Measurements from ENCODE around the gene ROR1. TPM values are rescaled to one million over a fixed set of nuclear protein-coding genes. Genes with fewer than 3 reads are reported as not detected.

ROR1 gene
- total RNA-seq, 1 donor from 2014 or later: 30.3 TPM

DNA sequence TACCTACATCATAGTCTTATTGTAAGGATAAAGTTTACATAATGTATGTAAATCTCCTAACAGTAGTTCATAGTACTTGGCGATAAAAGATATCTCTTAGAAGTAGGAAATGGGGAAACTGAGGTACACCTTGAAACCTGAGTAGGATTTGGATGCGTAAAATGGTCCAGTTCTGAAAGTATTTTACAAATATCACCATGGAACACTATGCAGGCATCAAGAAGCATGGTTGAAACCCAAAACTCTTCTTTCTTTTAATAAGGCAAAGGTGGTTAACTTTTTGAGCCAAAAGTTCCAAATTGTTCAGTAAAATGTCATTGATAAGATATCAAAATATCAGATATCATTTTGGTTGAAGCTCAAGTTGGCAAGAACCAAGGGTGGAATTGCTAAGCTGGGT, 46.0 kb downstream of the ROR1 start:
- H3K27ac Mint-ChIP-seq: no peak overlapping the region
- H4K20me1 ChIP-seq (ENCODE audit: low read depth): peaks cover 5% of the 10 kb centered on the region
- no peaks in the 10 kb centered on the region for H3K27me3 ChIP-seq
- H3K4me3 ChIP-seq: no peak overlapping the region
- peaks cover 20% of the 10 kb centered on the region for H3K4me1 Mint-ChIP-seq
- H3K36me3 ChIP-seq: no peaks in the 10 kb centered on the region
- H3K9me3 Mint-ChIP-seq: peaks cover 21% of the 10 kb centered on the region
- no peak overlapping the region for H3K4me2 ChIP-seq
- no peaks in the 10 kb centered on the region for H3K9me3 ChIP-seq (ENCODE audit: low read depth)
- peaks cover 3% of the 10 kb centered on the region for H3K27me3 Mint-ChIP-seq (ENCODE audit: insufficient read depth, low read depth)
- no peak overlapping the region for H2AFZ ChIP-seq (replicated peaks)
- peaks cover 15% of the 10 kb centered on the region for H3K36me3 Mint-ChIP-seq
- H3K79me2 ChIP-seq (ENCODE audit: low read depth): peaks cover 100% of the 10 kb centered on the region
- peaks cover 9% of the 10 kb centered on the region for H3F3A ChIP-seq (ENCODE audit: low read depth)
- H3K9ac ChIP-seq: no peak overlapping the region
- no peak overlapping the region for H3K27ac ChIP-seq
- H3K4me3 Mint-ChIP-seq: no peak overlapping the region
- no peak for TF ChIP-seq EZH2phosphoT487 (IDR thresholded peaks at IDR 0.05)
- no peak for TF ChIP-seq EZH2 (IDR thresholded peaks at IDR 0.05)
- TF ChIP-seq, protein P1, sequence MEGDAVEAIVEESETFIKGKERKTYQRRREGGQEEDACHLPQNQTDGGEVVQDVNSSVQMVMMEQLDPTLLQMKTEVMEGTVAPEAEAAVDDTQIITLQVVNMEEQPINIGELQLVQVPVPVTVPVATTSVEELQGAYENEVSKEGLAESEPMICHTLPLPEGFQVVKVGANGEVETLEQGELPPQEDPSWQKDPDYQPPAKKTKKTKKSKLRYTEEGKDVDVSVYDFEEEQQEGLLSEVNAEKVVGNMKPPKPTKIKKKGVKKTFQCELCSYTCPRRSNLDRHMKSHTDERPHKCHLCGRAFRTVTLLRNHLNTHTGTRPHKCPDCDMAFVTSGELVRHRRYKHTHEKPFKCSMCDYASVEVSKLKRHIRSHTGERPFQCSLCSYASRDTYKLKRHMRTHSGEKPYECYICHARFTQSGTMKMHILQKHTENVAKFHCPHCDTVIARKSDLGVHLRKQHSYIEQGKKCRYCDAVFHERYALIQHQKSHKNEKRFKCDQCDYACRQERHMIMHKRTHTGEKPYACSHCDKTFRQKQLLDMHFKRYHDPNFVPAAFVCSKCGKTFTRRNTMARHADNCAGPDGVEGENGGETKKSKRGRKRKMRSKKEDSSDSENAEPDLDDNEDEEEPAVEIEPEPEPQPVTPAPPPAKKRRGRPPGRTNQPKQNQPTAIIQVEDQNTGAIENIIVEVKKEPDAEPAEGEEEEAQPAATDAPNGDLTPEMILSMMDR (IDR thresholded peaks at IDR 0.05): no peak
- DNase-seq (ENCODE audit: low spot score): no peak
- H3K4me1 ChIP-seq: peaks cover 13% of the 10 kb centered on the region

DNA sequence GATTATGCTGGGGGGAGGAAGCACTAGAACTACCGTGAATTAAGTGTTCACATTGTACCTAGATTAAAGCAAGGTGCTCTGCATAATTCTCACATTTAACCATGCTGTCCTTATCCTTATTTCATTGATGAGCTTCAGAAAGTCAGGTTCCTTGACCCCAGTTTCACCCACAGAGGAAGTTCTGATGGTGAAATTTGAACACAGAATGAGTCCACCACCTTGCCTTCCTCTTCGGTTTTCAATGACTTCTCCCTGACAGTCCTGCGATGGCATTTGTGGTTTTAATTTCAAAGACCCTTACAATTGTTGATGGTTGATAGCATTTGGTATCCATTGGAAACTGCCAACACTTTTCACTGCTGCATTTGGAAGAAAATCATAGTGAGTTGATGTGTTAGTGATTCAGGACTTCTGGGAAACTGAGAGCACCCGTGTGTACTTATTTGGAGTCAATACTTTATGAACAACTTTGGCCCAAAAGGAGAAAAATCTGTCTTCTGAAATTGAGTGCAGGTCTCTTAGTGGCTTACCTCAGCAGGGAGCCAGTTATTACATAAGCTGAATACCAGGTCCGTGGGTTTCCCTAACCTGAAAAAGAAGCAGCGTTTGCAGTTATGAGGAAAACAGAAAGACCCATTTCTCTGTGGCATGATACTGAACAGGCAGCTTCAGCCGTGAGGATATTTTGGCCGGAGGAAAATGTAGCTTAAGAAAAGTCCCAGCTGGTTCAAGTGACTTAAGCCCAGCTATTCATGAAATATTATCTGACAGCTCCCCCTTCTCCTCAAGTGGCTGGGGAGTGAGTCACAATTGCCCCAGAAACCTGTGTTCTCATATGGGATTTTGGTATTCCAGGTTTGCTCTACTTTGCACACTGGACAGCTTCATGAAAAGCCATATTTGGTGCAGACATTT, 47.5 kb downstream of the ROR1 start:
- Histone ChIP-seq H4K20me1 (ENCODE audit: low read depth) (peaks cover 5% of the 10 kb centered on the region), H3K4me1 (peaks cover 13% of the 10 kb centered on the region)
- peaks cover 20% of the 10 kb centered on the region for H3K4me1 Mint-ChIP-seq

DNA sequence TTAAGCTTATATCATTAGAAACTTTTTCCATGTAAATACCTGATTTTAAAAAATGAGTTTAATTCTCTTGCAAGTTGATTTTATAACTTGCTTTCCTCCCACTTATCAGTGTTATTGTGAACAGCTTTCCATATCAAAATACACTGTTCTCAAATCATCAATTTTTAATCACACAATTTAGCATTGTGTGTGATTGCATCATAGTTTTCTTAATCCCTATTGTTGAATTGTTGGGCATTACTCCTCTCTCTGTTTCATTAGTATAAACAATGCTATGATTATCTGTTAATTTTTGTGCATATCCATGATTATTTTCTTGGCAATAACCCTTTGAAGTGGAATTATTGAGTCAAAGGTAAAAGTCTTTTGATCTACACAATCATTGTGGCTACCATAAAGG, 48.7 kb downstream of the ROR1 start:
- H3K36me3 ChIP-seq: no peaks in the 10 kb centered on the region
- H3K4me1 Mint-ChIP-seq: peaks cover 26% of the 10 kb centered on the region
- no peaks in the 10 kb centered on the region for H3K27me3 Mint-ChIP-seq (ENCODE audit: insufficient read depth, low read depth)
- H3K4me3 Mint-ChIP-seq: no peak overlapping the region
- H3K36me3 Mint-ChIP-seq: peaks cover 4% of the 10 kb centered on the region
- H3K9me3 ChIP-seq (ENCODE audit: low read depth): no peaks in the 10 kb centered on the region
- no peak for DNase-seq (ENCODE audit: low spot score)
- peaks cover 5% of the 10 kb centered on the region for H3K9me3 Mint-ChIP-seq
- no peak overlapping the region for H3K27ac Mint-ChIP-seq
- no peaks in the 10 kb centered on the region for H3K27me3 ChIP-seq
- peaks cover 5% of the 10 kb centered on the region for H4K20me1 ChIP-seq (ENCODE audit: low read depth)
- no peak overlapping the region for H3K4me2 ChIP-seq
- no peak for TF ChIP-seq EZH2phosphoT487 (IDR thresholded peaks at IDR 0.05)
- no peak for TF ChIP-seq EZH2 (IDR thresholded peaks at IDR 0.05)
- TF ChIP-seq, protein P1 (IDR thresholded peaks at IDR 0.05): no peak
- H3K79me2 ChIP-seq (ENCODE audit: low read depth): peaks cover 100% of the 10 kb centered on the region
- no peak overlapping the region for H3K4me3 ChIP-seq
- peaks cover 11% of the 10 kb centered on the region for H3K4me1 ChIP-seq
- no peak overlapping the region for H2AFZ ChIP-seq (replicated peaks)
- H3K27ac ChIP-seq: no peak overlapping the region
- peaks cover 17% of the 10 kb centered on the region for H3F3A ChIP-seq (ENCODE audit: low read depth)
- H3K9ac ChIP-seq: no peak overlapping the region

More for the DNA sequence above, 47.5 kb downstream of the ROR1 start:
- peaks cover 9% of the 10 kb centered on the region for H3K36me3 Mint-ChIP-seq
- Histone ChIP-seq H3K27me3 (no peaks in the 10 kb centered on the region), H3K79me2 (ENCODE audit: low read depth) (peaks cover 100% of the 10 kb centered on the region), H3K36me3 (no peaks in the 10 kb centered on the region), H3K9me3 (ENCODE audit: low read depth) (no peaks in the 10 kb centered on the region), H3K4me3 (no peak overlapping the region), H3K27ac (peak overlapping the region; percentile 38), H2AFZ (replicated peaks) (no peak overlapping the region), H3K9ac (no peak overlapping the region), H3F3A (ENCODE audit: low read depth) (peaks cover 12% of the 10 kb centered on the region), H3K4me2 (no peak overlapping the region)
- no peak overlapping the region for H3K27ac Mint-ChIP-seq
- H3K9me3 Mint-ChIP-seq: peaks cover 11% of the 10 kb centered on the region
- no peak overlapping the region for H3K4me3 Mint-ChIP-seq
- no peak for DNase-seq (ENCODE audit: low spot score)
- TF ChIP-seq EZH2phosphoT487 (IDR thresholded peaks at IDR 0.05) (no peak), EZH2 (IDR thresholded peaks at IDR 0.05) (no peak)
- TF ChIP-seq, protein P1 (IDR thresholded peaks at IDR 0.05): no peak
- H3K27me3 Mint-ChIP-seq (ENCODE audit: insufficient read depth, low read depth): no peaks in the 10 kb centered on the region

Measured in neural progenitor cell (in vitro differentiated cells).